GM23248 (cell line): ENCODE data around the gene CRY2. TPM values are rescaled to one million over a fixed set of nuclear protein-coding genes. Genes with fewer than 3 reads are reported as not detected.

Source experiments
- DNase-seq: peaks from one replicate; pipeline ENCODE4 v3.0.0-alpha.2; 2015
- H2AFZ ChIP-seq: fragments of 200-600 bp; sonication (generic); 2 replicates; pipeline ENCODE4 v1.6.1; 2016; ENCODE audit warnings: antibody characterized with exemption
- H3F3A ChIP-seq: fragments of 200-600 bp; sonication (generic); 2 replicates; pipeline ENCODE4 v1.6.1; 2016; ENCODE audit warnings: mild to moderate bottlenecking, antibody characterized with exemption, mixed run types; ENCODE audit not compliant: insufficient read depth
- H3K27ac ChIP-seq: fragments of 200-600 bp; sonication (generic); 2 replicates; pipeline ENCODE4 v1.5.1; 2016; ENCODE audit warnings: mild to moderate bottlenecking
- H3K27me3 ChIP-seq: fragments of 200-600 bp; sonication (generic); replicated peaks from 2 replicates; pipeline ENCODE4 v1.6.1; 2016; ENCODE audit warnings: mild to moderate bottlenecking; ENCODE audit not compliant: insufficient read depth
- H3K36me3 ChIP-seq: fragments of 200-600 bp; sonication (generic); 2 replicates; pipeline ENCODE4 v1.6.1; 2016; ENCODE audit warnings: low read depth, mild to moderate bottlenecking
- H3K4me1 ChIP-seq: fragments of 200-600 bp; sonication (generic); 2 replicates; pipeline ENCODE4 v1.6.1; 2016; ENCODE audit warnings: mild to moderate bottlenecking; ENCODE audit not compliant: insufficient read depth
- H3K4me2 ChIP-seq: fragments of 200-600 bp; sonication (generic); one replicate; pipeline ENCODE4 v1.6.1; 2016; ENCODE audit warnings: mild to moderate bottlenecking; ENCODE audit not compliant: unreplicated experiment
- H3K4me3 ChIP-seq: fragments of 200-600 bp; sonication (generic); 2 replicates; pipeline ENCODE4 v1.5.1; 2016; ENCODE audit warnings: mild to moderate bottlenecking
- H3K79me2 ChIP-seq: fragments of 200-600 bp; sonication (generic); 2 replicates; pipeline ENCODE4 v1.6.1; 2016; ENCODE audit warnings: mild to moderate bottlenecking; ENCODE audit not compliant: insufficient read depth
- H3K9ac ChIP-seq: fragments of 200-600 bp; sonication (generic); 2 replicates; pipeline ENCODE4 v1.6.1; 2016; ENCODE audit warnings: mild to moderate bottlenecking
- H3K9me2 ChIP-seq: fragments of 200-600 bp; sonication (generic); 2 replicates; pipeline ENCODE4 v1.6.1; 2016; ENCODE audit warnings: mixed run types, mild to moderate bottlenecking, moderate library complexity; ENCODE audit not compliant: insufficient read depth
- H3K9me3 ChIP-seq: fragments of 200-600 bp; sonication (generic); one replicate; pipeline ENCODE4 v1.6.1; 2017; ENCODE audit warnings: low read depth
- H4K20me1 ChIP-seq: fragments of 200-600 bp; sonication (generic); 2 replicates; pipeline ENCODE4 v1.6.0; 2016; ENCODE audit not compliant: insufficient read depth
- EZH2 ChIP-seq: fragments of 200-600 bp; sonication (generic); IDR thresholded peaks from 2 replicates; pipeline ENCODE4 v1.6.1; 2018; ENCODE audit warnings: antibody characterized with exemption, mild to moderate bottlenecking; ENCODE audit not compliant: insufficient read depth, poor library complexity, severe bottlenecking
- EZH2phosphoT487 ChIP-seq: fragments of 200-600 bp; sonication (generic); IDR thresholded peaks from 2 replicates; pipeline ENCODE4 v1.6.1; 2018; ENCODE audit warnings: antibody characterized with exemption, moderate library complexity, mild to moderate bottlenecking, low read depth; ENCODE audit not compliant: insufficient read depth
- WGBS, 2 experiments: methylation state at CpG; one replicate each; pipeline ENCODE4 v1.1.6; 2015 to 2017; ENCODE audit warnings: low lambda C conversion rate in 2 of 2, low coverage in 1 of 2; ENCODE audit errors: missing lambda C conversion rate in 2 of 2; 5-methylcytosine and 5-hydroxymethylcytosine counted together
- in situ Hi-C: fragments of 300-500 bp; cut with MboI; formaldehyde crosslinking; loops from 2 replicates; pipeline ENCODE4 v1.15.0; 2020
- polyA plus RNA-seq: library from polyadenylated mRNA; unstranded; fragments of >200 nt; fragmentation: Nextera tagmentation; extraction: Ambion mirVana; gene quantifications from 2 replicates; pipeline ENCODE4 v1.2.1, GENCODE V29; 2016
- total RNA-seq: library from RNA; depleted of rRNA; stranded (reverse); fragments of >200 nt; shearing (Covaris generic); gene quantifications from 2 replicates; pipeline ENCODE4 v1.2.3, GENCODE V29; 2014

CRY2 gene
- total and polyA plus RNA-seq, 2 experiments from 2014 or later, result 7.6 to 10.3 TPM

- Histone ChIP-seq H3K27me3 (peaks cover 12% of the 10 kb centered on the region), H3K9me3 (no peaks in the 10 kb centered on the region), H3K36me3 (no peaks in the 10 kb centered on the region), H3K9me2 (no peaks in the 10 kb centered on the region), H3K4me3 (no peak overlapping the region), H3K27ac (no peak overlapping the region), H3K79me2 (peaks cover 9% of the 10 kb centered on the region), H2AFZ (no peak overlapping the region), H4K20me1 (no peaks in the 10 kb centered on the region), H3F3A (no peaks in the 10 kb centered on the region), H3K4me2 (no peak overlapping the region), H3K9ac (no peak overlapping the region), H3K4me1 (peaks cover 2% of the 10 kb centered on the region)
- in situ Hi-C loops, result no loop called here
- no peak for TF ChIP-seq EZH2
- TF ChIP-seq EZH2phosphoT487, result no peak
- DNase-seq, result no peak
- WGBS, 2 experiments, result 42 to 52% methylated on average over 36 of the region's 54 CpGs
Measured at GRCh38 chr11:45921561-45922424, 74.5 kb downstream of the CRY2 start.

- Histone ChIP-seq H3K27ac (no peak within 1 kb of the TSS), H3K4me2 (no peak within 1 kb of the TSS), H3K27me3 (peaks cover 12% of the 10 kb centered on the region), H3K79me2 (peaks cover 1% of the 10 kb centered on the region), H4K20me1 (no peaks in the 10 kb centered on the region), H3K9me2 (no peaks in the 10 kb centered on the region), H3K36me3 (no peaks in the 10 kb centered on the region), H3K4me3 (no peak within 1 kb of the TSS), H2AFZ (0 out of 2 replicates have a peak within 1 kb of the TSS, but pooled peaks have one; percentile 2), H3K9me3 (no peaks in the 10 kb centered on the region), H3F3A (no peaks in the 10 kb centered on the region), H3K4me1 (no peaks in the 10 kb centered on the region), H3K9ac (no peak within 1 kb of the TSS)
- 9 to 10% methylated on average over 29 to 35 of the region's 73 CpGs for WGBS, 2 experiments
- in situ Hi-C loops, result no loop called here
- TF ChIP-seq EZH2, result no peak
- TF ChIP-seq EZH2phosphoT487, result 0 out of 2 replicates have a peak, but pooled peaks have one; percentile 46
- no peak for DNase-seq
Measured at GRCh38 chr11:45922425-45923082, 75.3 kb downstream of the CRY2 start, which contains the start of gene LARGE2. LARGE2 (plus strand) TSS chr11:45922656; CDS start chr11:45922883, 227 bp downstream.

- Histone ChIP-seq H3K36me3 (no peaks in the 10 kb centered on the region), H3K9me3 (no peaks in the 10 kb centered on the region), H3K4me1 (no peaks in the 10 kb centered on the region), H3K9me2 (no peaks in the 10 kb centered on the region), H3K4me3 (no peak overlapping the region), H4K20me1 (no peaks in the 10 kb centered on the region), H3K4me2 (no peak overlapping the region), H3F3A (no peaks in the 10 kb centered on the region), H2AFZ (no peak overlapping the region), H3K79me2 (no peaks in the 10 kb centered on the region), H3K27ac (no peak overlapping the region), H3K9ac (no peak overlapping the region), H3K27me3 (peaks cover 12% of the 10 kb centered on the region)
- in situ Hi-C loops, result no loop called here
- no peak for DNase-seq
- TF ChIP-seq EZH2 (no peak), EZH2phosphoT487 (no peak)
- WGBS, 2 experiments, result 80% methylated on average over 20 to 22 of the region's 22 CpGs
Measured at GRCh38 chr11:45924036-45924915, 77.0 kb downstream of the CRY2 start.

DNA sequence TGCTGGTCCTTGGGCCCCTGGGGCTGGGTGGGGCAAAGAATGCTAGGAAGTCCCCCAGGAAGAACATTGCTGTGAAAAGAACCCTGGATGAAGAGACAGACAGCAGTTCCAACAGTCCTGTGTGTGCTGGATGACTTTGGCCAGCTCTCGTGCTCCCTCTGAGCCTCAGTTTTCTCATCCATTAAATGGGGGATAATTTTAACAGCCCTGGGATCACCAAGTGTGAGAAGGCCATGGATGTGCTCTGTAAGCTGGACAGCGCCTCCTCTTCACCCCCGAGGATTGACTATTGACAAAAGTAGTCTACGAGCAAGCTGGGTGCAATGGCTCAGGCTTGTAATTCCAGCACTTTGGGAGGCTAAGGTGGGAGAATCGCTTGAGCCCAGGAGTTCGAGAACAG lies 77.7 kb downstream of the CRY2 start:
- Histone ChIP-seq H3K9me3 (no peaks in the 10 kb centered on the region), H3K27ac (no peak overlapping the region)
- WGBS, 2 experiments, result 83 to 84% methylated on average over 6 of the region's 6 CpGs

More for the DNA sequence above, 77.7 kb downstream of the CRY2 start:
- H3F3A ChIP-seq, result no peaks in the 10 kb centered on the region
- TF ChIP-seq EZH2phosphoT487 (no peak), EZH2 (no peak)
- peaks cover 12% of the 10 kb centered on the region for H3K27me3 ChIP-seq
- no peaks in the 10 kb centered on the region for H3K4me1 ChIP-seq
- no peaks in the 10 kb centered on the region for H4K20me1 ChIP-seq
- in situ Hi-C loops, result no loop called here
- no peaks in the 10 kb centered on the region for H3K79me2 ChIP-seq
- H2AFZ ChIP-seq, result no peak overlapping the region
- H3K4me3 ChIP-seq, result no peak overlapping the region
- no peak overlapping the region for H3K9ac ChIP-seq
- no peak overlapping the region for H3K4me2 ChIP-seq
- H3K36me3 ChIP-seq, result no peaks in the 10 kb centered on the region
- no peak for DNase-seq
- H3K9me2 ChIP-seq, result no peaks in the 10 kb centered on the region
